Measurements from ENCODE around the gene SEC23IP.
"Not testable (repeated sequence)": the region's sequence is repeated elsewhere in the genome, so short reads cannot be mapped to it uniquely, and the experiment has no call there.

SEC23IP gene

DNA sequence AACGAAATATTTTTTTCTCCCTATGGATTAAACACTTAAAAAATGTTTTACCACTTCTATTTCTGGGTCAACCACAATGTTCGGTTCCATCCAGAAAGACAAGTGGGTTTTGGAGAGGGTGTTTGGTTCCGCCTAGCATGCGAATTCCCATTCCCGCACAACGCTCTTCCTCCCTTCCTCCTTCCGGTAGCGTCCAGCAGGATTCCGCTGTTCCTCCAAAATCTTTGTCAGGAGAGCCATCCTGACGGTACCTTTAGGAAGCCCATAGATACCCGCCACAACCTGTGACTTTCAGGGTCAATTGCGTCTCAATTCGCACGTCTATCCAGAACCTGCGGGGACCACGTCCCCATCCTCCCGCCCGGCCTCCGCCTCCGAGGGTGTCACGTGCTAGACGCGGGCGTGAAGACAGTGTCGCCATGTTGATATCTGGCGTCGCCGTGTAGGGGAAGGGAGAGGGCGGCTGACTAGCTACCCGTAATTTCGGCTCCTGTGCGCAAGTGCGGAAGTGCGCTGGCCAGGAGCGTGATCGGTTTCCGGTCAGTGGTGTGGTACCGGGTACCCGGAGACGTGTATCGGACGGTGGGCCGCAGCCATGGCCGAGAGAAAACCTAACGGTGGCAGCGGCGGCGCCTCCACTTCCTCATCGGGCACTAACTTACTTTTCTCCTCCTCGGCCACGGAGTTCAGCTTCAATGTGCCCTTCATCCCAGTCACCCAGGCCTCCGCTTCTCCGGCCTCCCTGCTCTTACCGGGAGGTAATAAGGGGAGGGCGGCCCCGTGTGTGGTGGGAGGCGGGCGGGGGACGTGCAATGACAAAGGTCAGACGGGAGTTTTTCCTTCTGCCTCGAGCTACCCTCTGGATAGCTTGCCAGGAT, at the start of gene SEC23IP:
TSS of gene SEC23IP (plus strand) at position 543 of the 878 bp plus-strand sequence. CDS start at position 596, 53 bp downstream.
- peak; percentile 87 to 92 for DNase-seq

DNA sequence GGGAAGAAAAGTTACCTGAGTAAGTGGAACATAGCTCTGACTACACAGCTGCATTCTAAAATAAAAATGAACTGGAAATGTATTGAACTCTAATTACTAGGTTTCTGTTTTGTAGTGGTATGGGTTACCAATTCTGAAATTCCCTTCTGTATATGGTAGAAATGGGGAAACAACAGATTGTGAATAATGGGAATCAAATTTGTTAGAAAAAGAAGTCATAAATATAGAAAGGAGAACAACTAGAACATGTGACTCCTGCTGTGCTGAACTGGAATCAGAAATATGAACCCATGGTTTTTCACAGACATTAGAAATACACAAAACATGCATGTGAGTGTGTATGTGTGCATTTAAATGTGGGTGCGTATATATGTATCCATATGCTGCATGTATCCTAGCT, 46.9 kb upstream of the SEC23IP start:
- no peak for DNase-seq

DNA sequence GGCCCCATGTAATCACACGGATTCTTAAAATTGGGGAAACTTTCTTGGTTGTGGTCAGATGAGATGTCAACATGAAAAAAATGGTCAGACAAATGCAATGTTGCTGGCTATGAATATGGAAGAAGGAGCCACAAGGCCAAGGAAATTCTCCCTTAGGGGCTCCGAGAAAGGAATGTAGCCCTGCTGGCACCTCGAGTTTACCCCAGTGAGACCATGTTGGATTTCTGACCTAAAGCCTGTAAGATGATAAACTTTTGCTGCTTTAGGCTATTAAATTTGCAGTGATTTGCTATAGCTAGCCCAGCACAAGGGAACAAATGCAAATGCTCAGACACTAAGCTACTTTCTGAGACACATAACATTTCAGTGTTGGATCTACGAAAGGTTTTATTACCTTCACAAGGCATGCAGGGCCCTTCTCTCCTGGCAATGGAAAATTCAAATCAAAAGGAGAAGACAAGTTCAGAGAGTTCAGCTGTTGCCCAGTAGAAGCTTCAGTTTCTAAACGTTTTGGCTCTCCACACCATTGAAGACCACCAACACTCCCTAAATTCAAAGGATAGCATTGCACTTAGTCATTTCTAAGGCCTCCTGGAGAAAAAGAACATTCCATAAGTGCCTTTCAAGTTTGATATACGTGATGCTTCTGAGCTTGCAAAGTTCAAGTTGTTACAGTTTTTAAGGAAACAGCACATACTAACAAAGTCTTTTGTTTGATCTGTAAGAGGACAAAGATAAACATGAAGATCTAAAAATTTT, 43.3 kb upstream of the SEC23IP start:
- no peak for DNase-seq

DNA sequence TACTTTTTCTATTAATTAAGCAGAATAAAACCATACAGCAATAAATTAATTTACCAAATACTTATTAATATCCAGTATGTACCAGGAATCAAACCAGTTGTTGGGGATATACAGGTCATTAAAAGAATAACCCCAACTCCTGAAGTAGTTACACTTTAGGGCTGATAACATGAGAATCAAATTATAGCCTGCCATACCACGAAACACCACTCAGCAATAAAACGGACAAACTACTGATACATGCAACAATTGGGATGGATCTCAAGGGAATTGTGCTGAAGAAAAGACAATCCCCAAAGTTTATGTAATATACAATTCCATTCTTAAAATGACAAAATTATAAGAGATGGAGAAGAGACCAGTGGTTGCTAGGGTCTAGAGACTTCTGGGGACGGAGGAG, 42.6 kb upstream of the SEC23IP start:
- DNase-seq = no peak

GRCh38 chr10:119852277-119852676, 40.3 kb upstream of the SEC23IP start:
- DNase-seq = no peak

GRCh38 chr10:119852822-119853221, 39.7 kb upstream of the SEC23IP start:
- no peak for DNase-seq

DNA sequence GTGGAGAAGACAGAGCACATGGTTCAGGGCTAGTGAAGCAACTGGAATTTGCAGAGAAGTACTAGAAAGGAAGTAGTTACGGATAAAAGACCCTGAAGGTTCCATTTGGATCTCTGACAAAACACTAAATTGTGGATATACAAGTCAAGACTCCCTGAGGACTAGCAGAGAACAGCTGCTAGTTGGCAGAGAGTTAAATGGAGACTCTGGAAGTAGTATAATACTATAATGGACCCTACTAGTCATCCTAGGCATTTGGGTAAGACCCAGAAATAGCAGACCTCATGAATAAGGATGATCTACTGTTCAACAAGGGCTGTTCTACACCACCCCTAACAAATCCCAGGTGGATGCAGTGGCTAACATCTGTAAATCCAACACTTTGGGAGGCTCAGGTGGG, 39.0 kb upstream of the SEC23IP start:
- no peak for DNase-seq

- DNase-seq = no peak
Measured at GRCh38 chr10:119858063-119858462, 34.5 kb upstream of the SEC23IP start.

DNA sequence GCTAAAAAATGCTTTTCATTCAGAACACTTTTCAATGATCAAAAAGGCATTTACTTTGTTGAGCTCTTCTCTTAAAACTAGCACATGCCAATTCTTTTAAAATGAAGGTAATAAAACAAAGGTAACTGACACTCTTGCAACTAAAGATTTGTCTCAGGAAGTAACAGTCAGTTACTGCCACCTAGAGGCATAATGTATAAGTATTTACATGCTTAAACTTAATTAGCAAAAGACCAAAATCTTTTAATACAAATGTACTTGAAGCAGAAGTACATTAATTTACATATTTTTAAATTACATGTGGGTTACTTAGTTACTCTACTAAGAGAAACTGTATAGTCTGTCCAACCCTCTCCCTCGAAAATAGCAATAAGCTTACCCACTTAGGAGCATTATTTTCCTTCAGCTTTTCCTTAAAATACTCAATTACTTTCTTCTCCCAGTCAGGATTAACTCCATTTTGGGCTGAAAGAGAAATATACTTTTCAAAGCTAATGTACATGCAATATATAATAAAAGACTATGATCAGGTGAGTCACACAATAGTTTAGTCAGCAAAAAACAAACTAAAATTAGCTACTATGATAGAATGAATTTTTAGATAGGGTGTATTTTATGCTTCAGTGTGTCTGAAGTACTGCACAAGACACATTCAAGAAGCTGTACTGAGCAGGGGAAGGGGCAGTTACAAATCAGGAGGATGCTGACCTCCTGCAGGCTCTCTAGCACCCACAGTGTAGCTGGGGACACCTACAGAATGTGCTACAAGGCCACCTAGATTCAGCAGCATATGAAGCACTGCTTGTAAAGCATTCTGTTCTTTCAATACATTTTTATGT, 32.9 kb upstream of the SEC23IP start:
- DNase-seq = no peak

DNA sequence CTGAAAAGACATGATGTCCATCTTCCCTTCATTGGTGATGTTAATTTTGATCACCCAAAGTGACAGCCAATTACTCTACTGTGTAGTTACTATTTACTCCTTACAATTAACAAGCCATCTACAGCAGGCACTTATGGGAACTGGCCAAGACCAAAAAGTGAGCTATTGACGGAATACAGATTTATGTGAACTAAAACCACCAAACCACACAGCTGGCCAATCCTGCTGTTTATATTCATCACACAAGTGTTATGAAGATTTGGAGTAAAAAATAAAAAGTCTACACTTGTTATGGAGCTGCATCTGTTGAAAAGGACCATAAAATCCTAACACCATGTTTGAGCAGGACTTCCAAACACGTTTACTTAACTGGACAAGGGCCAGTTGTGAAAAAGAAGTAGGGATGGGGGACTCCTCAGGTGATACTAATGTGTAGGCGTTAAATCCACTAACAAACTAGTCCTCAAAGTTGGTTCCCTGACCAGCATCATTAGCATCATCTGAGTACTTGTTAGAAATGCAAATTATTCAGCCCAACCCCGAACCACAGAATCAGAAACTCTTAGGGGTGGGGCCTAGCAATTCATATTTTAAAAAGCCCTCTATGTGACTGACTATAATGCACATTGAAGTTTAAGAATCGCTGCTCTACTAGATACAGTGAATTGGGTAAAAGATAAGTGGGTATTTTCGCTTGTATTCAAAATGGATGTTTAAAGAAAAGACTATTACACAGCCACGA, 31.5 kb upstream of the SEC23IP start:
- no peak for DNase-seq

DNA sequence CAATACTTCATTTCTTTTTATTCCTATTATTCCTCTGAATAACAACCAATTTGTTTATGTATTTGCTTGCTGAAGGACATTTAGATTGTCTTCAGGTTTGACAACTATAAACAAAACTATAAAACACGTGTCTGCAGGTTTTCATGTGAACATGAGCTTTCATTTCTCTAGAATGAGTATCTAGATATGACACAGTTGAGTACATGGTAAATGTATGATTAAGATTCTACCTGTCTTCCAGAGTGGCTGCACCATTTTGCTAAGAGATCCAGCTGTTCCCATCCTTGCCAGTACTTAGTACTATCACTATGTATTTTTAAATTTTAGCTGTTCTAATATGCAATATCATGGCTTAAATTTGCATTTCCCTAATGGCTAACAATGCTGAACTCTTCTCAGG, 30.0 kb upstream of the SEC23IP start:
- DNase-seq = no peak

GRCh38 chr10:119863951-119864565, 28.5 kb upstream of the SEC23IP start:
- DNase-seq = no peak

- DNase-seq = no peak
Measured at GRCh38 chr10:119865699-119866240, 26.8 kb upstream of the SEC23IP start.

DNA sequence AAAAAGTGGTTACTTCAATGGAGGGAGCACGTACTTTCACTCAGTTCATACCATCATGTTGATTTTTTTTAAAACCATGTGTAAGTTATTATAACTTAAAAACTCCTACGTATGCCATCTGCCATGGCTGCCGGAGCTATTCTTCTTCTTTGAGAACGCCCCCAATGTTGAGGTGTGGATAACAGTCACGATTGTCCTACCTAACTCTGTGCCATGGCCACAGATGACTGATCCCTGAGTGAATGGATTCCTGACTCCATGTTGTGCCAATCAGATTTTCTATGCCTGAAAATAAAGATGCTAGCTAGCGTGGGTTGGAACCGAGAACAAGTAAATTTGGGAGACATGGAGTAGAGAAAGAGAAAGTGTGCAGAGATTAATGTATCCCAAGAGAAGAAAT, 25.2 kb upstream of the SEC23IP start:
- no peak for DNase-seq

DNA sequence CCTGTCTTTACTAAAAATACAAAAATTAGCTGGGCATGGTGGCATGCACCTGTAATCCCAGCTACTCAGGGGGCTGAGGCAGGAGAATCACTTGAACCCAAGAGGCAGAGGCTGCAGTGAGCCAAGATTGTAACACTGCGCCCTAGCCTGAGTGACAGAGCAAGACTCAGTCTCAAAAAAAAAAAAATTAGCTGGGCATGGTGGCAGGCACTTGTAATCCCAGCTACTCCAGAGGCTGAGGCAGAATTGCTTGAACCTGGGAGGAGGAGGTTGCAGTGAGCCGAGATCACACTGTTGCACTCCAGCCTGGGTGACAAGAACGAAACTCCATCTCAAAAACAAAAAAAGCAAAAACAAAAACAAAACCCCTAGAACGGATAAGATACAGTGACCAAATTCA, 23.1 kb upstream of the SEC23IP start:
- DNase-seq = not testable (repeated sequence)

GRCh38 chr10:119871881-119872609, 20.5 kb upstream of the SEC23IP start:
- peak; percentile 26 to 42 for DNase-seq

DNA sequence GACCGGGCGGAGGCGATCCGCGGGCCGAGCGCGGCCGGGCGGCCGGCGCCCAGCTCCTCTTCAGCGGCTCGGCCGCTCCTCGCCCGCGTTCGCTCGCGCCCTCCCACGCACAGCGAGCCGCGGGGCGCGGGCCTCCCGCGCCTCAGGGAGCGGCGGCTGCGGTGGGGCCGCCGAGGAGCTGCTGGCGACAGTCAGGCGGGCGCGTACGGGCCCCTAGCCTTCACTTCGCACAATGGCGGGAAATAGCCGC, 20.0 kb upstream of the SEC23IP start, which contains the start of gene MCMBP:
TSS of gene MCMBP (minus strand) at position 234 of the 250 bp plus-strand sequence. CDS start 259 bp downstream, outside the sequence.
- DNase-seq = no peak

- peak; percentile 78 to 85 for DNase-seq
Measured at GRCh38 chr10:119872860-119873681, 19.5 kb upstream of the SEC23IP start.

DNA sequence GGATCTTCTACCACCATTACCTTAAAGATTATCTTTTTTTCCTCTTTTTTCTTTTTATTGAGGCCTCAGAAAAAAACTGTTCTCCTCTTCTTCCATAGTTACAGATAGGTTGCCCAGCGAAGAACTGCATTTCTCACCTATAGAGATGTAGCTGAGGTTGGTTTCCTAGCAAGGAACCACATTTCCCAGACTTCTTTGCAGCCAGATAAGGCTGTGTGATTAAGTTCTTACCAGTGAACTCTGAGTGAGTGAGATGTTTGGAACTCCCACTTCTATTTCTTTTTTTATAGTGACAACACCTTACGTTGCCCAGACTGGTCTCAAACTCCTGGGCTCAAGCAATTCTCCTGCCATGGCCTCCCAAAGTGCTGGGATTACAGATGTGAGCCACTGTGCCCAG, 14.0 kb upstream of the SEC23IP start:
- no peak for DNase-seq

Data from stimulated activated CD4-positive, alpha-beta T cell treated with anti-CD3 and anti-CD28 coated beads, Interleukin-2, amount 100 ng/mL, for 48 hours (primary cell).